HCT116 (cell line): ENCODE measurements around the gene CD300LB. TPM values are rescaled to one million over a fixed set of nuclear protein-coding genes. Genes with fewer than 3 reads are reported as not detected.
A peak's percentile ranks its signal among the peaks of the same experiment; 100 is the strongest.

Experiments
- ATAC-seq: fragments of 200-7000 bp; cut with Tn5 transposase; 2 replicates; pipeline ENCODE4 v1.9.1; 2020; ENCODE audit warnings: mild to moderate bottlenecking, moderate library complexity
- BruUV-seq: library from RNA; stranded (reverse); fragments of 400-500 nt; replicated peaks from 2 replicates; lab custom pipeline; 2021; lab: Mats Ljungman, UMichigan
- CTCF ChIA-PET: fragments of 300-600 bp; sonication (Branson Sonifier 250); formaldehyde crosslinking; loops from one replicate; lab custom pipeline; 2021; ENCODE audit warnings: antibody characterized with exemption; lab: Charles Lee
- POLR2A ChIA-PET: fragments of 300-600, 350-600 bp; sonication (Branson Sonifier 250); formaldehyde crosslinking; loops from one replicate; lab custom pipeline; 2021; ENCODE audit warnings: antibody characterized with exemption; lab: Charles Lee
- RAD21 ChIA-PET, 2 experiments: fragments of 300-600 bp; sonication (Branson Sonifier 250); formaldehyde crosslinking; loops; one replicate each; lab custom pipeline; 2023; ENCODE audit warnings: low total read pairs in 2 of 2; ENCODE audit not compliant: uncharacterized antibody in 2 of 2, unreplicated experiment in 2 of 2, low non-redundant PET in 1 of 2; lab: Charles Lee
- DNase-seq: peaks from one replicate; pipeline ENCODE4 v3.0.0-alpha.2; 2010; ENCODE audit warnings: low read depth, low spot score
- H2AFZ ChIP-seq: fragments of 200-600 bp; shearing (Covaris generic), sonication (generic); 2 replicates; pipeline ENCODE4 v1.6.1; 2017; ENCODE audit warnings: low read depth, mixed run types, mixed read lengths, antibody characterized with exemption, low read length; ENCODE audit not compliant: poor library complexity, severe bottlenecking
- H3K27ac ChIP-seq: 2 replicates; pipeline ENCODE4 v1.5.1; 2012; ENCODE audit warnings: low read depth, low read length
- H3K27me3 ChIP-seq: fragments of 200-600 bp; sonication (generic); 2 replicates; pipeline ENCODE4 v1.6.1; 2016; ENCODE audit warnings: mixed run types, low read length, mixed read lengths; ENCODE audit not compliant: insufficient read depth
- H3K36me3 ChIP-seq, 2 experiments: fragments of 200-500 bp in 1 of 2; fragments of 200-600 bp in 1 of 2; sonication (Bioruptor generic) in 1 of 2; sonication (generic) in 1 of 2; 2 replicates each; pipeline versions ENCODE4 v1.5.1 to v1.6.1; 2014 to 2016; ENCODE audit warnings: low read length in 2 of 2, inconsistent platforms in 1 of 2, mixed read lengths in 1 of 2, mixed run types in 1 of 2; ENCODE audit not compliant: insufficient read depth in 2 of 2, control insufficient read depth in 1 of 2
- H3K4me1 ChIP-seq, 2 experiments: fragments of 200-600 bp in 1 of 2; sonication (generic) in 1 of 2; 2 replicates each; pipeline versions ENCODE4 v1.5.1 to v1.6.1; 2012 to 2017; ENCODE audit warnings: low read length in 2 of 2, inconsistent platforms in 1 of 2, mild to moderate bottlenecking in 1 of 2, mixed read lengths in 1 of 2, mixed run types in 1 of 2, moderate library complexity in 1 of 2; ENCODE audit not compliant: insufficient read depth in 2 of 2, control insufficient read depth in 1 of 2
- H3K4me2 ChIP-seq: fragments of 200-600 bp; sonication (generic); 2 replicates; pipeline ENCODE4 v1.6.1; 2017; ENCODE audit warnings: mixed run types, low read length, mixed read lengths
- H3K4me3 ChIP-seq, 2 experiments: fragments of 200-600 bp in 1 of 2; sonication (generic) in 1 of 2; replicated peaks in 1 of 2; 2 replicates each; pipeline ENCODE4 v1.5.1; 2011 to 2016; ENCODE audit warnings: low read length in 2 of 2, control low read depth in 1 of 2, low read depth in 1 of 2, mild to moderate bottlenecking in 1 of 2, mixed read lengths in 1 of 2, mixed run types in 1 of 2
- H3K79me2 ChIP-seq: fragments of 200-600 bp; sonication (generic); 2 replicates; pipeline ENCODE4 v1.6.1; 2017; ENCODE audit warnings: mild to moderate bottlenecking, mixed run types, low read length, moderate library complexity, mixed read lengths; ENCODE audit not compliant: insufficient read depth
- H3K9ac ChIP-seq: fragments of 200-600 bp; sonication (generic); 2 replicates; pipeline ENCODE4 v1.6.1; 2016; ENCODE audit warnings: low read length, mixed read lengths
- H3K9me2 ChIP-seq: fragments of 200-600 bp; sonication (generic), shearing (Covaris generic); 2 replicates; pipeline ENCODE4 v1.6.1; 2017; ENCODE audit warnings: mixed run types, mild to moderate bottlenecking, moderate library complexity; ENCODE audit not compliant: insufficient read depth
- H3K9me3 ChIP-seq, 2 experiments: fragments of 200-500 bp in 1 of 2; fragments of 200-600 bp in 1 of 2; sonication (Bioruptor generic) in 1 of 2; sonication (generic) in 1 of 2; 2 replicates each; pipeline ENCODE4 v1.6.1; 2014 to 2017; ENCODE audit warnings: low read length in 2 of 2, mixed read lengths in 2 of 2, inconsistent platforms in 1 of 2, low read depth in 1 of 2, mild to moderate bottlenecking in 1 of 2, mixed run types in 1 of 2, moderate library complexity in 1 of 2; ENCODE audit not compliant: control insufficient read depth in 1 of 2, insufficient read depth in 1 of 2
- H4K20me1 ChIP-seq: fragments of 200-600 bp; sonication (generic), shearing (Covaris generic); 2 replicates; pipeline ENCODE4 v1.6.1; 2017; ENCODE audit warnings: mixed run types, mild to moderate bottlenecking, moderate library complexity; ENCODE audit not compliant: insufficient read depth
- RAD21 ChIP-seq: IDR thresholded peaks from 2 replicates; pipeline ENCODE4 v1.6.1; 2012; ENCODE audit warnings: low read depth, mild to moderate bottlenecking
- SRF ChIP-seq: IDR thresholded peaks from 2 replicates; pipeline ENCODE4 v1.6.1; 2012; ENCODE audit warnings: low read depth
- ZBTB33 ChIP-seq: IDR thresholded peaks from 2 replicates; pipeline ENCODE4 v1.6.1; 2011; ENCODE audit warnings: mild to moderate bottlenecking, low read length, moderate library complexity; ENCODE audit not compliant: insufficient replicate concordance; ENCODE audit errors: extremely low read depth
- intact Hi-C: fragments of 100-400 bp; cut with micrococcal nuclease; formaldehyde crosslinking; loops from 2 replicates; pipeline ENCODE4 v1.10.0; 2022
- total RNA-seq: library from RNA; stranded (reverse); gene quantifications from one replicate; pipeline ENCODE4 v1.2.1, GENCODE V29; 2021; ENCODE audit not compliant: unreplicated experiment
- TF ChIP-seq, protein P1 (sequence below): IDR thresholded peaks from 2 replicates; pipeline ENCODE4 v1.6.1; 2012
- TF ChIP-seq, protein P2 (sequence below), 3 experiments: fragments of 200-600 bp in 1 of 3; sonication (generic) in 1 of 3; IDR thresholded peaks in 2 of 3; conservative IDR thresholded peaks in 1 of 3; 2 replicates each; pipeline ENCODE4 v1.5.1; 2012 to 2017; ENCODE audit warnings: low read depth in 2 of 3, low read length in 2 of 3, antibody characterized with exemption in 1 of 3, borderline replicate concordance in 1 of 3, control low read depth in 1 of 3, mild to moderate bottlenecking in 1 of 3, mixed read lengths in 1 of 3, mixed run types in 1 of 3, moderate library complexity in 1 of 3; ENCODE audit not compliant: insufficient read depth in 1 of 3

Gene CD300LB
- total RNA-seq, 1 experiment from 2014 or later: not detected

- no peak overlapping the region for H3K9ac ChIP-seq
- peaks cover 10% of the 10 kb centered on the region; the same call in 1 of the 2 replicates for H3K27me3 ChIP-seq
- H2AFZ ChIP-seq: no peak overlapping the region
- no peaks in the 10 kb centered on the region for H3K9me3 ChIP-seq
- H3K9me2 ChIP-seq: no peaks in the 10 kb centered on the region
- BruUV-seq: no TSS peak
- H3K79me2 ChIP-seq: no peaks in the 10 kb centered on the region
- CTCF ChIA-PET: interaction anchor here (0.6 to 4.0 kb wide), 30 partner anchors 8 to 367 kb away, joined by 3 to 36 read pairs (median 4); partner anchors contain the start of genes CD300LD, FDXR, NAT9 and RAB37
- no peaks in the 10 kb centered on the region for H4K20me1 ChIP-seq
- ATAC-seq (peak; percentile 75), DNase-seq (peak; percentile 57)
- H3K36me3 ChIP-seq: no peaks in the 10 kb centered on the region
- H3K27ac ChIP-seq: no peak overlapping the region
- peaks cover 14 to 25% of the 10 kb centered on the region in 2 experiments for H3K4me1 ChIP-seq
- no peak overlapping the region for H3K4me3 ChIP-seq
- intact Hi-C loops: loop anchor here (1.0 kb wide), 4 partner anchors 36 to 198 kb away; partner anchors contain the start of gene RAB37
- TF ChIP-seq, protein P1, sequence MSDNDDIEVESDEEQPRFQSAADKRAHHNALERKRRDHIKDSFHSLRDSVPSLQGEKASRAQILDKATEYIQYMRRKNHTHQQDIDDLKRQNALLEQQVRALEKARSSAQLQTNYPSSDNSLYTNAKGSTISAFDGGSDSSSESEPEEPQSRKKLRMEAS: no peak
- TF ChIP-seq, protein P2, sequence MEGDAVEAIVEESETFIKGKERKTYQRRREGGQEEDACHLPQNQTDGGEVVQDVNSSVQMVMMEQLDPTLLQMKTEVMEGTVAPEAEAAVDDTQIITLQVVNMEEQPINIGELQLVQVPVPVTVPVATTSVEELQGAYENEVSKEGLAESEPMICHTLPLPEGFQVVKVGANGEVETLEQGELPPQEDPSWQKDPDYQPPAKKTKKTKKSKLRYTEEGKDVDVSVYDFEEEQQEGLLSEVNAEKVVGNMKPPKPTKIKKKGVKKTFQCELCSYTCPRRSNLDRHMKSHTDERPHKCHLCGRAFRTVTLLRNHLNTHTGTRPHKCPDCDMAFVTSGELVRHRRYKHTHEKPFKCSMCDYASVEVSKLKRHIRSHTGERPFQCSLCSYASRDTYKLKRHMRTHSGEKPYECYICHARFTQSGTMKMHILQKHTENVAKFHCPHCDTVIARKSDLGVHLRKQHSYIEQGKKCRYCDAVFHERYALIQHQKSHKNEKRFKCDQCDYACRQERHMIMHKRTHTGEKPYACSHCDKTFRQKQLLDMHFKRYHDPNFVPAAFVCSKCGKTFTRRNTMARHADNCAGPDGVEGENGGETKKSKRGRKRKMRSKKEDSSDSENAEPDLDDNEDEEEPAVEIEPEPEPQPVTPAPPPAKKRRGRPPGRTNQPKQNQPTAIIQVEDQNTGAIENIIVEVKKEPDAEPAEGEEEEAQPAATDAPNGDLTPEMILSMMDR (IDR thresholded peaks at IDR 0.05 in 2 of 3, conservative IDR thresholded peaks at IDR 0.05 in 1 of 3; ENCODE audit: borderline replicate concordance in 1 of 3, insufficient read depth in 1 of 3, low read depth in 2 of 3, low read length in 2 of 3): peak; percentile 84 to 98 (median 97)
- TF ChIP-seq ZBTB33 (no peak), RAD21 (peak; percentile 86), SRF (no peak)
- POLR2A ChIA-PET: interaction anchor here (1.6 kb wide), 1 partner anchor 91 kb away, joined by 6 read pairs; no protein-coding TSS in a partner anchor
- no peak overlapping the region for H3K4me2 ChIP-seq
- RAD21 ChIA-PET: interaction anchor here (0.5 to 1.5 kb wide), 5 partner anchors 12 to 222 kb away, joined by 3 to 7 read pairs (median 4); no protein-coding TSS in a partner anchor
These were observed 35.0 kb upstream of the CD300LB start for GRCh38 chr17:74566132-74566753.
